ENCODE results near the gene VPS37C. TPM values are rescaled to one million over a fixed set of nuclear protein-coding genes. Genes with fewer than 3 reads are reported as not detected.
"Not testable (repeated sequence)": the region's sequence is repeated elsewhere in the genome, so short reads cannot be mapped to it uniquely, and the experiment has no call there.

VPS37C gene
- total RNA-seq, 1 experiment from 2014 or later, result 36.3 TPM

- H3K36me3 ChIP-seq (ENCODE audit: control insufficient read depth, insufficient read depth, low read length), result no peaks in the 10 kb centered on the region
- Mint-ChIP-seq H3K27ac (ENCODE audit: unreplicated experiment) (no peak overlapping the region), H3K36me3 (ENCODE audit: insufficient read depth, unreplicated experiment) (no peaks in the 10 kb centered on the region), H3K4me3 (ENCODE audit: unreplicated experiment) (no peak overlapping the region), H3K4me1 (ENCODE audit: low read depth, unreplicated experiment) (peaks cover 7% of the 10 kb centered on the region), H3K27me3 (ENCODE audit: insufficient read depth, unreplicated experiment) (no peaks in the 10 kb centered on the region), H3K9me3 (ENCODE audit: unreplicated experiment) (no peaks in the 10 kb centered on the region)
- no peaks in the 10 kb centered on the region for H3K9me3 ChIP-seq
- H3K4me3 ChIP-seq (ENCODE audit: low read depth, low read length), result no peak overlapping the region
- no peak for TF ChIP-seq CTCF (IDR thresholded peaks at IDR 0.05; ENCODE audit: insufficient read depth in 1 of 2, low read depth in 1 of 2, low read length in 1 of 2, severe bottlenecking in 1 of 2, unreplicated experiment in 1 of 2)
- intact Hi-C loops (cut with micrococcal nuclease; ENCODE audit: unreplicated experiment), result no loop called here
- no peak for DNase-seq
- H3K27me3 ChIP-seq (replicated peaks; ENCODE audit: control insufficient read depth, insufficient read depth, low read length), result no peaks in the 10 kb centered on the region
- no peaks in the 10 kb centered on the region for H3K4me1 ChIP-seq
- BruUV-seq (replicated peaks), result no TSS peak
- CTCF ChIA-PET, result no interaction called here
- POLR2A ChIA-PET, result no interaction called here
These were observed 20.3 kb upstream of the VPS37C start for GRCh38 chr11:61181489-61181888.

GRCh38 chr11:61180205-61180604 lies 19.0 kb upstream of the VPS37C start:
- H3K36me3 Mint-ChIP-seq (ENCODE audit: insufficient read depth, unreplicated experiment); H3K9me3 ChIP-seq; CTCF ChIA-PET; BruUV-seq (replicated peaks); H3K36me3 ChIP-seq (ENCODE audit: control insufficient read depth, insufficient read depth, low read length); H3K4me3 Mint-ChIP-seq (ENCODE audit: unreplicated experiment); H3K4me1 ChIP-seq; H3K4me3 ChIP-seq (ENCODE audit: low read depth, low read length); intact Hi-C loops (cut with micrococcal nuclease; ENCODE audit: unreplicated experiment); DNase-seq; H3K9me3 Mint-ChIP-seq (ENCODE audit: unreplicated experiment); H3K27me3 Mint-ChIP-seq (ENCODE audit: insufficient read depth, unreplicated experiment); H3K27me3 ChIP-seq (replicated peaks; ENCODE audit: control insufficient read depth, insufficient read depth, low read length); POLR2A ChIA-PET; H3K27ac Mint-ChIP-seq (ENCODE audit: unreplicated experiment); H3K4me1 Mint-ChIP-seq (ENCODE audit: low read depth, unreplicated experiment): not testable (repeated sequence)

- no TSS peak for BruUV-seq (replicated peaks)
- POLR2A ChIA-PET, result interaction anchor here (0.5 kb wide), 1 partner anchor 300 kb away, joined by 3 read pairs; no protein-coding TSS in a partner anchor
- peaks cover 4% of the 10 kb centered on the region; the same call in 1 of the 2 replicates for H3K9me3 ChIP-seq
- no peak overlapping the region for H3K4me3 ChIP-seq (ENCODE audit: low read depth, low read length)
- Mint-ChIP-seq H3K36me3 (ENCODE audit: insufficient read depth, unreplicated experiment) (no peaks in the 10 kb centered on the region), H3K27me3 (ENCODE audit: insufficient read depth, unreplicated experiment) (no peaks in the 10 kb centered on the region), H3K4me3 (ENCODE audit: unreplicated experiment) (no peak overlapping the region), H3K9me3 (ENCODE audit: unreplicated experiment) (peaks cover 13% of the 10 kb centered on the region), H3K4me1 (ENCODE audit: low read depth, unreplicated experiment) (peaks cover 7% of the 10 kb centered on the region), H3K27ac (ENCODE audit: unreplicated experiment) (no peak overlapping the region)
- no peaks in the 10 kb centered on the region for H3K27me3 ChIP-seq (replicated peaks; ENCODE audit: control insufficient read depth, insufficient read depth, low read length)
- no peak for DNase-seq
- CTCF ChIA-PET, result no interaction called here
- no peaks in the 10 kb centered on the region for H3K36me3 ChIP-seq (ENCODE audit: control insufficient read depth, insufficient read depth, low read length)
- peaks cover 8% of the 10 kb centered on the region; the same call in 1 of the 2 replicates for H3K4me1 ChIP-seq
- intact Hi-C loops (cut with micrococcal nuclease; ENCODE audit: unreplicated experiment), result no loop called here
- no peak for TF ChIP-seq CTCF (IDR thresholded peaks at IDR 0.05; ENCODE audit: insufficient read depth in 1 of 2, low read depth in 1 of 2, low read length in 1 of 2, severe bottlenecking in 1 of 2, unreplicated experiment in 1 of 2)
These were observed 15.2 kb upstream of the VPS37C start for GRCh38 chr11:61176446-61176845.

DNA sequence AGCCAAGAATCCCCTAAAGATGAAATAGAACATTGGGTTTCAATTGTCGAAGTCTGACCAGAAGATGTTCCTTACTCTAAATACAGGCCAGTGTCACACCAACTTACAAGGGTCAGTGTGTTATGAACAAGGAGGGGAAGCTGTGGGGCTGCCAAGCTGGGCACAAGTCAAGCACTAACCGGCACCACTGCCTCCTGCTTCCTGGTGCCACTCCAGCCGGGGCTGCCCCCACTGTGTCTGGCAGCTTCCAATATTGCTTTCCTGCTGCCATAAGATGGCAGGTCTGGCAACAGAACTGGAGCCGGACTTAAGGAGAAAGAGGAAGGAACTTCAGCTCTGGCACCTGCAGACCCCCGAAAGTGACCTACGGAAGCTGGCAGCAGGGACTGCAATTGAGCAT lies 13.7 kb upstream of the VPS37C start:
- H3K4me3 Mint-ChIP-seq (ENCODE audit: unreplicated experiment), result no peak overlapping the region
- H3K27me3 ChIP-seq (replicated peaks; ENCODE audit: control insufficient read depth, insufficient read depth, low read length), result no peaks in the 10 kb centered on the region
- H3K9me3 ChIP-seq, result peaks cover 4% of the 10 kb centered on the region; the same call in 1 of the 2 replicates
- POLR2A ChIA-PET, result no interaction called here
- no peak for DNase-seq
- peaks cover 13% of the 10 kb centered on the region for H3K9me3 Mint-ChIP-seq (ENCODE audit: unreplicated experiment)
- peaks cover 8% of the 10 kb centered on the region; the same call in 1 of the 2 replicates for H3K4me1 ChIP-seq
- TF ChIP-seq CTCF (IDR thresholded peaks at IDR 0.05; ENCODE audit: insufficient read depth in 1 of 2, low read depth in 1 of 2, low read length in 1 of 2, severe bottlenecking in 1 of 2, unreplicated experiment in 1 of 2), result no peak
- no peaks in the 10 kb centered on the region for H3K36me3 ChIP-seq (ENCODE audit: control insufficient read depth, insufficient read depth, low read length)
- intact Hi-C loops (cut with micrococcal nuclease; ENCODE audit: unreplicated experiment), result loop anchor here (5.0 kb wide), 1 partner anchor 398 kb away; no protein-coding TSS in a partner anchor
- no peak overlapping the region for H3K4me3 ChIP-seq (ENCODE audit: low read depth, low read length)
- H3K27ac Mint-ChIP-seq (ENCODE audit: unreplicated experiment), result no peak overlapping the region
- no TSS peak for BruUV-seq (replicated peaks)
- CTCF ChIA-PET, result interaction anchor here (0.8 kb wide), 1 partner anchor 276 kb away, joined by 3 read pairs; no protein-coding TSS in a partner anchor
- H3K36me3 Mint-ChIP-seq (ENCODE audit: insufficient read depth, unreplicated experiment), result no peaks in the 10 kb centered on the region
- H3K27me3 Mint-ChIP-seq (ENCODE audit: insufficient read depth, unreplicated experiment), result no peaks in the 10 kb centered on the region
- H3K4me1 Mint-ChIP-seq (ENCODE audit: low read depth, unreplicated experiment), result peaks cover 7% of the 10 kb centered on the region
